Inflammatory macrophage (primary cell): ENCODE measurements around the gene MPO.

Experiments
- DNase-seq, 2 donors: peaks; one replicate each; pipeline ENCODE4 v3.0.0-alpha.2; 2020 to 2022
- total RNA-seq, 18 experiments: gene quantifications; one replicate each; lab custom pipeline; 2026; ENCODE audit warnings: mixed read lengths in 6 of 18, inconsistent platforms in 2 of 18; lab: John Stamatoyannopoulos, UW

MPO gene
- total RNA-seq, result 0.43 to 5.7 (median 2.5) reads per million in 18 experiments

GRCh38 chr17:58280480-58281217 lies at the start of gene MPO:
TSS of gene MPO (minus strand) at chr17:58280935. CDS start at chr17:58280758, 177 bp downstream.
- no peak for DNase-seq

GRCh38 chr17:58329810-58330537 lies 49.2 kb upstream of the MPO start:
- peak; percentile 46 to 68 for DNase-seq

GRCh38 chr17:58329035-58329809 lies 48.5 kb upstream of the MPO start:
- peak; percentile 91 to 94 for DNase-seq

GRCh38 chr17:58328195-58329034 lies 47.7 kb upstream of the MPO start, which contains the start of gene TSPOAP1:
TSS of gene TSPOAP1 (minus strand) at chr17:58328795. CDS start at chr17:58327920, 875 bp downstream.
- peak; percentile 67 to 84 for DNase-seq

DNA sequence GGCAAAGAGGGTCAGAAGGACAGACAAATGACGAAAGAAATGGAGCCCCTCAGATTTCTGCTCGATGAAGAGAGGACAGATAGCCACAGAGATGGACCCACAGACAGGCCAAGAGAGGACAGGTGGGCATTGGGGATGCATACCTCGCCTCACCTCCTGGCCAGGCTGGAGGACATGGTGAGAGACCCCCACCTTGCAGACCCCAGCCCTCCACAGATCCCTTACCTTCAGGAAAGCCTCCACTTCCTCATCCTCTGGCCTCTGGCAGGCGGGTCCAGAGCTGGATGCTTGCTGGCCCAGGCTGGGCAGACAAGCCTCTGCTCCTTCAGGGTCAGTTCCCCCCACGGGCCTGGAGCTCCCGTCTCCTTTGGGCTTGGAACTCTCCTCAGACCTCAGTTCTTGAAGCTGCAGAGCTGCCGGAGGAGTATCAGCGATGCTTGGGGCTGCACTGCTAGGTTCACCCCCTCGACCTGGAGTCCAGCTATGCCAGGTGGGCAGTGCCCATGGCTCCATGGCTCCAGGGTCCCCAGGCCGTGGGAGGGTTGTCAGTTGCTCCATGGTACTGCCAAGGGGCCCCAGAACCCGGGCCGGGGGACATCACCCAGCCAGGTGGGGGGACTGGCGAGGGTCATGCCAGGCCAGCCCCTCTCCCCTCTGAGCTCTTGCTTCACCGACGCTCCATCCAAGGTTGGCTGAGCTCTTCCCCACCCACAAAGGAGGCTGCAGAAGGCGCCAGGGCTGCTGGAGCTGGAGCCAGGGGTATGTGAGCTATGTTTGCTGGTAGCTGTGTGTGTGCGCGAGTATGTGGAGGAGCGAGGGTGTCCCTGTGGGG lies 46.8 kb upstream of the MPO start:
- peak; percentile 30 to 41 for DNase-seq

DNA sequence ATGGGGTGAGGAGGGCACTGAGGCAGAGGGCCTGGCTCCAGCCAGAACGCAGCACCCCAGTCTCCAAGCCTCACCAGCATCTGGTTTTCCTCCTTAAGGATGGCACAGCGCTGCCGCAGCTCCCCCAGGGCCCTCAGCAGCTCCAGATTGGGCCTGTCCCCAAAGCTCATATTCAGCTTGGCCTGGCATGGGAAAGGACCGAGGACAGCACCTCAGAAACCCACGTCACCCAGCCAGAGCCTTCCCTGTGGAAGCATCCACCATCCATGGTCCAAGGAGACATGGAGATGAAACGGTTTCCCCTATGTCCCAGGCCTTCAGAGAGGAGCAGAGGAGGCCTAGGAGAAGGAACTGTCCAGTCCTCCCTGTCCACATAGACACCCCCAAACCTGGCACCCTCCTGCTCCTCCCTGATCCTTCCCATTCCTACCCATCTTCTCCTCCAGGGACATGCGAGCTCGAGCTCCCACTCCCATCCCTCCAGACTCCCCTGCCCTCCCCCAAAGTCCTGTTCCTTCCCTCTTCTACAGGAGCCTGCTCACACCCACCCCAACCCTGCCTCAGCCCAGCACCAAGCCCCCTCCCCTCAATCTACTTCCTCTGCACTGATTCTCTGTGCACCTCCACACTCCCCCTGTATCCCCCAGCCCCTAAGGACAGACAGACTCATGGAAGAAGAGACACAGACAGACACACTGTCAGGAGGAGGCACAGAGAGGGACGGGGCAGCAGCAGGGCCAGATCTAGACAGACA lies 46.1 kb upstream of the MPO start:
- no peak for DNase-seq

DNA sequence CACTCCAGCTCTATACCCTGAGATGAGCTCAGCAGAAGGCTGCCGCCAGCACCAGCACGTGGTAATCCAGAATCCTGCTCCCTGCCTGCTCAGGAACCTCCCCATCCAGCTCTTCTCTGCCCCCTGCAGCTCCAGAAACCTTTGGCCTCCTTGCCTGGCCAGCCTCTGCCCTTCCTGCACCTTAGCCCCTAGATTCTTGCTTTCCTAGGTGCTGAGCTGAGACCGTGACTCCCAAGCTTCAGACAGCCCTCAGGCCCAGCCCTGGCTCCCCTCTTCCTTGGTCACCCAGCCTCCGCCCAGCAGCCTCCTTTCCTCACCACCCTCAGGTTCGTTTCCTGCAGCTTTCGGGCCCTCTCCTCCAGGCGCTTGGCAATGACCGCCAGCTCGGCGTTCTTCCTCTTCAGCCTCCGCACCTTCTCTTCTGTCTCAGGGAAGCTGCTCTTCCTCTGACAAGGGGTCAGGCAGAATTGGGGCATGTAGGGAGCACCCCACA lies 45.3 kb upstream of the MPO start:
- DNase-seq, result peak in 1 of 2 donors; percentile 58

DNA sequence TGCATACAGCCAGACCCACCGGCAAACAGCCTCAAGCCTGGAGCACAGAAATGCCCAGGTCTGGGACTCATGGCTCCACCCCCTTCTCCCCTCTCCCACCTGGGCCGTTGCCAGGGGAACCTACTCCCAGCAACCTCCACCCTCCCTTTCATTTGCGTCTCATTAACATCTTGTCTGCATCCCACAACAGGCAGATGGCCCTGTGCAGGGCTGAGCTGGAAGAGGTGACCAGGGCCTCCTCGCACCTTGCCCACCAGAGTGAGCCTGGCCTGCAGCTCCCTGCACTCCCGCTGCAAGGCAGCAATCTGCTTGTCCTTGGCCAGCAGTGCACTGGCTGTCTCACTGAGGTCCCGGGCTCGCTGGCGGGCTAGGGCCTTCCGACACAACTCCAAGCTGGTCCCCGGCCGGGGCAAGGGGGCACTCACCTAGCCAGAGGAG lies 44.6 kb upstream of the MPO start:
- no peak for DNase-seq

DNA sequence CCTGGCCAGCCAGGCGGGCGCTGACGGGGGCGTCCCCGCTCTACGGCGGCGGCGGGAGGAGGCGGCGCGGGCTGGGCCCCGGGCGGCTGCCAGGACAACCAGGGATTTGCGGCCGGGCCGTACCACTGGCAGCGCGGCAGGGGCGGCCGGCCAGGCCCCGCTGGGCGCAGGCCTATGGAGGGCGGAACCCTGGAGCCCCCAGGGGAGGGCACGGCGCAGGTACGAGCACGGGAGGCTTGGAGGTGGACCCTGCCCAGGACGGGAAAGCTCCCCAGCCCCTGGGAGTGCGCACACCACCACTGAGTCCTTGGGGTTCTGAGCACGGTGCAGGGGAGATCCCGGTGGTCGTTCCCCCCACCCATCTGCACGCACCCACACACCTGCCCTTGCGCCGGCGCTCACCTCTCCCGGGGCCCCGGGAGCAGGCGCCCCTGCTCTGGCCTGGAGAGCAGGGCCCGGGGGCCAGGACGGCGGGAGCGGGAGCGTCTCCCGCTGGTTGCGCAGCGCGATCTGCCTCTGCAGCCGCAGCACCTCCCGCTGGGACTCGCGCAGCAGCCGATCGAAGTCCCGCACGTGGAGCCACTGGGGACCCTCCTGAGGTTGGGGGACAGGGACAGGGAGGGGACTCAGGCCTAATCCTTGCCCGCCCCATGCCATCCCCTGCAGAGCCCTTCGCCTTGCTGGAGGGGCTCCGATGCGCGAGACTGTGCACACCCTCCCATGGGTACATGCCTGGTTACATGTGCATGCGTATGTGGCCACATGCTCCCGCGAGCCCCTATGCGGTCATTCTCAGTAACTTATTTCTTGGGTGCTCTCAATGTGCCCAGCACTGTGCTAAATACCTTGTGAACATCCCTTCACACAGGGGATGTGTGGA lies 43.9 kb upstream of the MPO start:
- no peak for DNase-seq

DNA sequence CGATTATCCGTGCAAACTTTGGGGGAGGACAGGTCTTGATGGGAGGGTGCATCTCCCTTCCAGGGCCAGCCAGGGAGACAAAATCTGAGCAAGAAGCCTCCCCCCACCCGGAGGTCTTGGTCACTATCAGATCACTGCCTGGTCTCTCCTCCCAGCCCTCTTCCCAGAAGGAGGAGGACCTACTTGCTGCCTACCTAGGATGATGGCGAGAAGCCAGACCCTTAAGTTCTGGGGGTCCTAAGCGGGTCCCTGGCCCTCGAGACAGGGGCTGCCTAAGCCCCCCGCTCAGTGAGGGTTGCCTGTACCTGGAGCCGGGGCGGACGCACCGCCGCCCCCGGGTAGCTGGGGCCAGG lies 43.3 kb upstream of the MPO start:
- DNase-seq, result no peak

DNA sequence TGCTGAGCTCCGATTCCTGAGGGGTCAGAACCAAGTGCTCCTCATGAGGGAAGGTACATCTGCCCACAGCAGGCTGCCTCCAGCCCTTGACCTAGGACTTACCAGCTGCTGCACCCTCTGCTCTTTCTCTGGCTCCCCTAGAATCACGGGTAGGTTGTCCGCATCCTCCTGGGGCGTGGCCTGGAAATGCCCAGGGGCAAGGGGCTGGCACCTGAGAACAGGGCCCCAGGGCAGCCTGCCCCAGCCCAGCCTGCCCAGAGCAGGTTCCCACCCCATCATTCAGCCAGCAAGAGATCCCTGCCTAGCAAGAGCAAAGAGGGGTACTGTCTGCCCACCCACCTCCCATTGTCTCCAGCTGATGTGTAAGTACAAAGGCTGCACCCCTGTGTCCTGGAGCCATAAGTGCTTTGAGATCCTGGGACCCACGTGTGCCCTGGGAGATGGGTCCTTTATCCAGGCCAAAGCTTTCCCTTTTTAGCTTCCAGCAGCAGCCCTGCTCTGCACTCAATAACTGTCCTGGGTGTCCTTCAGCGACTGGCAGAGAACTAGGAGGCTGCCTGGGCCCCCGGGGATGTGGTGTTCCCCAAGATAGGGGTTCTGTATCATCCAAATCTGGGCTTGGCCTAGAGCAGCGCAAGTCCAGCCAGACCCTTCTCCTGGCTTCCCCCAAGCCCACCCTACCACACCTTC lies 42.8 kb upstream of the MPO start:
- DNase-seq, result no peak

DNA sequence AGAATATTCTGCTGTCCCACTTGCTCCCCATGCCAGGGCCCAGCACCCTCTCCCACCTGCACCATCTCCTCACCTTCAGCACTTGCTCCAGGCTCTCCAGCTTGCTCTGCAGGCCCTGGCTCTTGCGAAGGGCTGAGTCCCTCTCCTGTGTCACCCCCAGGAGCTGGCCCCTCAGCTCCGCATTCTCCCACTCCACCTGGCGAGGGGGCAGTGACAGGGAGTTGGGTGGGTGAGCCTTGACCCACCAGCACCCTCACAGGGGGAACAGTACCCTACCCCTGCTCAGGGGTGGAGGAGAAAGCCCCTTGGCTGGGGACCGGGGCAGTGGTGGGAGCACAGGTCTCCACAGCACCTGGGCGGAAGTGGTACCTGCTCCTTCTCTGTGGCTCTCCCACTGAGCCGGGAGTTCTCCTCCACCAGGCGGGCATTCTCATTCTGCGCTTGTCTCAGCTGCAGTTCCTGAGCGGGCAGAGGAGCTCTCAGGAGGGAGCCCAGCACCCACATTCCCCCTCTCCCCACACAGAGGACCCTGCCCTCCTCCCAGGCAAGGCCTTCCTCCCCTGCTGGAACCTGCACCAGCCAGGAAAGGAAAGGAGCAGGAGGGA lies 41.9 kb upstream of the MPO start:
- no peak for DNase-seq

DNA sequence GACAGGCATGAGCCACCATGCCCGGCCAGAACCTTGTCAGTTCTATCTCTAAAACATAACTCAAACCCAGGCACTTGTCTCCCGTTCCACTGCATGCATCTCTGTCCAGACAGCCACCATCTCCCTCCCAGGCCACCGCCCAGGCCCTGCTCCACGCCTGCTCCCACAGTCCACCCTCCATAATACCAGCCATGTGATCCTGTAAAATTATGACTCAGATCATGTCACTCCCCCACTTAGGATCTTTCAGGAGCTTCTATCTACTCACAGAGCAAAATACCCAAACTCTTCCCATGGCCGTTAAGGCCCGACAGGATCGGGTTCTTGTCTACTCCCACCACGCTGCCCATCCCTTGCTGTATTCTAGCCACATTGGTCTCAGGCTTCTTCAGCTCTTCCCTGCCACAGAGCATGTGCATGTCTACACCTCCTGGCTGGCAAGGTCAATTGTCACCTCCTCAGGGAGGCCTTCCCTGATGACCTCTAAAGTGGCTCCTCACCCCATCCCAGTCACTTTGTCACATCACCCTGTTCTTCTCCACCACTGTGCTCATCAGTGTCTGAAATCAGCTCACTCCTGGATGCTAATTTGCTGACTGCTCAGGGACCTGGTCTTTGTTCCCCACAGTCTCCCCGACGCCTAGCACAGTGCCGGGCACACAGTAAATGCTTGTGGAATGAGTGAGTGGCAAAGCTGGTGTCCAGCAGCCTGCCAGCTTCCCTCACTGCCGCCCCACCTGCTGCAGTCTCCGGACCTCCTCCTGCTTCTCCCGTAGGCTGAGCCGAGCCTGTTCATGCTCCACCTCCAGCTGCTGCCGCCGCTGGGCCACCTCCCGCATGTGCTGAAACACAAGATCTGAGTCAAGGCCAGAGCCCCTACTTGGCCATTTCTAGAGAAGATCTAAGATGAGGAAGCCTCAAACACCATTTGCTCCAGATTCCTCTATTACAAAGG lies 41.1 kb upstream of the MPO start:
- no peak for DNase-seq

GRCh38 chr17:58320570-58321323 lies 40.0 kb upstream of the MPO start:
- DNase-seq, result no peak

DNA sequence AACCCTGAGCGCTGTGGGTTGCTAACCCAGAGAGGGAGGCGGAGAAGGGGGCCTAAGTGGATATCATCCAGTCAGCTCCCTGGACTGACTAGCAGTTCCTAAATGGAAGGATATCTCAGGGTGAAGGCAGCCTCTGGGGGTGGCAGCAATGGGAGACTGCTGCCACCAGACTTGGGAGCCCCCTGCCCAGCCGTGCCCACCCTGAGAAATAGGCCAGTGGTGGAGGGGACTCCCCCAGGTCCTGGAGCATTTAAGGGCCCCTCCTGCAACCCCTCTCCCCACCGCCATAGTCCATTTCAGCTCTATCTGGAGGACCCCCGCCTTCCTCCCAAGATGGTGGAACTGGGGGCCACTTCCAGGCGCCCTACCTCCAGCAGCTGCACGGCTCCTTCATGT lies 39.4 kb upstream of the MPO start:
- no peak for DNase-seq
